ENCODE data around the gene STK24.

The STK24 gene

GRCh38 chr13:98446234-98446621, 130.7 kb downstream of the STK24 start:
- no peak for DNase-seq

GRCh38 chr13:98445340-98446233, 131.3 kb downstream of the STK24 start:
- peak; percentile 48 for DNase-seq

- DNase-seq: no peak
Measured at GRCh38 chr13:98444381-98444780, 132.5 kb downstream of the STK24 start.

GRCh38 chr13:98443800-98444325, 133.0 kb downstream of the STK24 start:
- no peak for DNase-seq

DNA sequence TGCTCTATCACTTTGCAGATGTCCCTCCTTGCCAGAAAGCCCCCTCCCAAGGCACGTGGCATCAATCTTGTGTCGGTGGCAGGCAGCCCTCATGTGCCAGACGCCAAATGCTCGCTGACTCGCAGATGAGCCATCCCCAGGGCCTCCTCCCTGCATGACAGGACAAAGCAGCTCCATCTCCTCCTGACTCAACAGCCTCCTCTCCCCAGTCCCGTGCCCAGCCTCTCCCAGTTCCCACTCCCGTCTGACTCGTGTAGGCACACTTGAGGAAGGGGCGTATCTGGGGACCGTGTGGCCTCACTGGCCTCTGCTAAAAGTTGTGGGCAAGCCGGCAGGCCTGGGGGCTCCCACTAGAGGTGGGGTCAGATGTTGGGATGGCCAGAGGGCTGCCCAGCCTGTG, 133.6 kb downstream of the STK24 start:
- no peak for DNase-seq

DNA sequence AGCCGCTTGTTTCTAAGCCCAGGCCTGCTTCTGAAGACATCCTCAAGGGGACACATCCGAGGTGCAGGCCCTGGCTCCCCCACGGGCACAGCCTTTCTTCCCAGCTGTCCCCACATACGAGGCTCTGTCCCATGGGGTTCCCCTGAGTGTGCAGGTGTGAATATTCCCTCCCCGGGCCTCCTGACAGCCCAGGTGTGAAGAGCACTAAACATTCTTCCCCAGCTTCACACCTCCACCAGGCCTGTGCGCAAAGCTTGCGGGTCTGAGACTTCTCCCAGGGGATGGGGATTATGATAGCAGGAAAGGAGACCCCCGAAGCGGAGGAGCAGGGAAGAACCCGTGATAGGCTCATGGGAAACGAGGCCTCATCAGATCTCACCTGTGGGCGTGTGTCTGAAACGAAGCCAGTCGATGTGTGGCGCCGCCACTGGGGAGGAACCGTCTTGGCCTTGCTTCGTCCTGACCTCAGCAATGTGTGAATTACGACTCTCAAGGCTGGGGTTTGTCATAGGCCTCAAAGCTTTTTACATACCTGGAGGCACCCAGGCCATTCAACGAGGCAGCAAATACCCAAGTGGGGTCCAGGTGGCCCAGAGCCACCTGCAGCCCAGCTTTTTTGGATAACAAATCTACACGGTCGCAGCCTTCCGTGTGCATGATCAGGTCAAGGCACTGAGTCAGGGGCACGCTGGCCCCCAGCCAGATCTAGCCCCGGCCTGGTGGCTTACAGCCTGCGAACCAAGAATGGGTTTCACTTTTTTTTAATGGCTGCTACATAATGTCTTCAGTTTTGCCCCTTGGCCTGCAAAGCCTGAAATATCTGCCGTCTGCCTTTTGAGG, 134.3 kb downstream of the STK24 start:
- DNase-seq: no peak

GRCh38 chr13:98441056-98441676, 135.7 kb downstream of the STK24 start:
- DNase-seq: no peak

DNA sequence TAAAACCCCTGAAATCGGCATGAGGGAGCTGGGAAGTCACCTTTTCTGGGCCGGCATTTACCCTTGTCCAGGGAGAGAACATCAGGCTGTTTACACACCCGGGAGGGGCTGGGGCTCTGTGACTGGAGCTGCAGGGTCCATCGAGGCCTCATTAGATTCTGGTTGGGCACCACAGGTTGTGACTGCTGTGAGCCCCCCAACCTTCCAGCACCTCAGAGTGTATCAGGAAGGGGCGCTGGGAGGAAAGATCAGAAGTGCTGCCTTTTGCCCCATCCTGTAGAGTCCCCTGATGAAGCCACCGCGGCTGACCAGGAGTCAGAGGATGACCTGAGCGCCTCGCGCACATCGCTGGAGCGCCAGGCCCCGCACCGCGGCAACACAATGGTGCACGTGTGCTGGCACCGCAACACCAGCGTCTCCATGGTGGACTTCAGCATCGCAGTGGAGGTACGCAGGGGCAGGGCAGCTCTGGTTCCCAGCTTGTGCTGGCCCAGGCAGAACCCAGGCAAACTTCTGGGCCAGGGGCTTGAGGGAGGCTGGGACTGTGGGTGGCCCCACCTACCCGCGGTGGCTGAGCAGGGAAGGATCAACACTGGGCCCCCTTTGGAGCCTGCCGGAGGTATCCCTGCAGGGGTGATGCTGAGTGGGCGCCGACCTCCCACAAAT, 136.4 kb downstream of the STK24 start:
- no peak for DNase-seq

GRCh38 chr13:98439896-98440295, 137.0 kb downstream of the STK24 start:
- no peak for DNase-seq

- DNase-seq: no peak
Measured at GRCh38 chr13:98439126-98439828, 137.6 kb downstream of the STK24 start.

DNA sequence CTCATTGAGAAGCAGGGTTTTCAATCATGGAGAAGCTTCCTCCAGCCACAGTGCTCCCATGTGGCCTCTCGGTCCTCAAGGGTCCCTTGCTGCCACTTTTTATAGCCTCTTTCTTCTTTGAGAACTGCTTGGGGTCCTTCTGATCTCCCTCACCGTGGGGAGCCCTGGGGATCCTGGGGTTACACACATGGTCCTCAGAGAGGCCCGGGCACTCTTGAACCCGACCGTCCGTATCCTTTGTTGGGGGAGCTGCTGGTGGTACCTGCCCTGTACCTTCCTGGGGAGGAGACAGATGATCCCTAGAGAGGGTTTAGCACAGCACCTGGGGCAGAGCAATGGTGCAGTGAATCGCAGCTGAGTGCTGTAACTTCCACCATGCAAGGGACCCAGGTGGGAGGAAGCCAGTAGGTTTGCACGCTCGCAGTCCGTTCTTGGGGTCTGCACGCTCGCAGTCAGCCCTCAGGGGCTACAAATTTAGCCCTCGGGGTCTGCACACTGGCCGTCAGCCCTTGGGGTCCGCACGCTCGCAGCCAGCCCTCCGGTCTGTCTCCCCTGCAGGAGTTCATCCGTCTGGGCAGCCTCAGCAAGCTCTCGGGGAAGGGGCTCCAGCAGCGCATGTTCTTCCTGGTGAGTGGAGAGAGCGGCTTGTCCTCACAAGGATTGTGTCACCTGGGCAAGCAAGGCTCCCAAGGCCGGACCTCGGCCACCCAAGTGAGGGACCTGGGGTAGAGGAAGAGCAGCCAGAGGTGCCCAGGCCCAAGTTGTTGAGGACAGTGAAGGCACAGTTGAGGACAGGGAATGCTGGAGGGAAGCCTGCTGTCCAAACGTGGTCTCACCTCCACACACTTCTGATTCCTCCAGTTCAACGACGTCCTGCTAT, 138.4 kb downstream of the STK24 start:
- DNase-seq: no peak

GRCh38 chr13:98436233-98436910, 140.5 kb downstream of the STK24 start:
- DNase-seq: no peak

DNA sequence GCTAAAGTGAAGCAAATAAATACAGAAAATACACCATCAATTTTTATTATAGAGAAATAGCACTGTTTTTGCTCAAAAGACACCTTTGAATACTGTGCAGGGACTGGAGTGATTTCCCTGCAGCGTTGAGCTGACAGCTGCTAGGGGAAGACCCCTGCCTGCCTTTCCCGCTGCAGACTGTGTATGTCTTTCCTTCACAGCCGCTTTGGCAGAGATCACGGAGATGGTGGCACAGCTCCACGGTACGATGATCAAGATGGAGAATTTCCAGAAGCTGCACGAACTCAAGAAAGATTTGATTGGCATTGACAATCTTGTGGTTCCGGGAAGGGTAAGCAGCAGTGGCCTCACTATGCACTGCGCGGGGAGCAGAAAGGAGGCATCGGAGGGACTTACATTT, 141.5 kb downstream of the STK24 start:
- no peak for DNase-seq

- no peak for DNase-seq
Measured at GRCh38 chr13:98434060-98434459, 142.8 kb downstream of the STK24 start.

DNA sequence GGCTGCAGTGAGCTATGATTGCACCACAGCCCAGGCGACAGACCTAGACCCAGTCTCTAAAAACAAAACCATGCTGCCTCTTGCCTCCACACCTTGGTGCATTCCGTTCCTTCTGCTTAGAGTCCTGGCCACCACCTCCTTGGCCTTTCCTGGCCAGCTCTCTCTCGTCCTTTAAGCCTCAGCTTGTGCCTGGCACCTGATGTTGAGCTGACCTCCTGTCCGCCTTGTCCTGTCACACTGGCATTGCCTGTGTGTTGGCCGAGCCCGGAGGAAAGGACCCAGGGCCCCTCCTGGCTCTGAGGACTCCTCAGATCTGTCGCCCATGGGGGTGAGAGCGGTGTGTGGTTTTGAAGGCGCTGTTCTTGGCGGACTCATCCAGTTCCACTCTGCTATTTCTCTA, 143.3 kb downstream of the STK24 start:
- no peak for DNase-seq

DNA sequence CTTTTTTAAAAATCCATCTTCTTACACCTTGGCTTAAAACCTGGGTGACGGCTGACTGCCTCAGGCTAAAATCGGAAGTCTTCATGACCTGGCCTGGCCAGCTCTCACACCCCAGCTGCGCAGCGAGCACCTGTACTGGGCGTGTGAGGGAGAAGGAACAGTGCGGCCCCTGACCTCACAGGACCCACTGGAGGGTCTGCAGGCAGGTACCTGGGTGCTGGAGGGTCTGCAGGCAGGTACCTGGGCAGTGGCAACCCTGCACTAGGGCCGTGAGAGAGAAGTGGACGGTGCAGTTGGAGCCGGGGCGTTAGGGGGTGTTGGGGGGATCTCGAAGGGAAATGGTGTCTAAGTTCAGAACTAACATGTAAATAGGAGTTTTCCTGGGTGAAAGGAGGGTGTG, 144.3 kb downstream of the STK24 start:
- no peak for DNase-seq

DNA sequence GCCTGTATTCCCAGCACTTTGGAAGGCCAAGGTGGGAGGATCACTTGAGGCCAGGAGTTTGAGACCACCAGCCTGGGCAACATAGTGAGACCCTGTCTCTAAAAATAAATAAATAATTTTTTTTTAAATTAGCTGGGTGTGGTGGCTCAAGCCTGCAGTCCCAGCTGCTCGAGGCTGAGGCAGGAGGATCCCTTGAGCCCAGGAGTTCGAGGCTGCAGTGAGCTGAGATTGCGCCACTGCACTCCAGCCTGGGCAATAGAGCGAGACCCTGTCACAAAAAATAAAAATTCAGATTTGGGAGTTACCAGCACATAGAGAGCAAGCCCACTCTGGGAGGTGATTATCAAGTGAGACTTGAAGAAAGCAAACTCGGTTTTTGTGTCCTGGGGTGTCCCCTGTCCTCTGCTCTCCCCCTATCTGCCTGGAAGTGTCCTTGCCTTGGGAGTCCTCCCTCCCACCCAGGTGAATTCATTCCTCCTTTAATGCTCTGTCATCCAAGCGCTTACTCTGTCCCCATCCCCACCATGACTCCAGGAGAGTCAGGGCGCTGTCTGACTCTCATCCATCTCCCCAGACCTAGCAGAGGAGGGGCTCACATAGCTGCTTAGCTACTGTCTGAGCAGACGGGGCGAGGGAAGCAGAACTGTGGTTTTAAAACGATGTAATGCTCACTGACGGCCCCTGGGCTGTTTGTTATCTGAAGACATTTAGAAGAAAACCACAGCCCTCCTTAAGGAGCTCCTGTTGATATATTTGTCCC, 146.8 kb downstream of the STK24 start:
- DNase-seq: no peak

DNA sequence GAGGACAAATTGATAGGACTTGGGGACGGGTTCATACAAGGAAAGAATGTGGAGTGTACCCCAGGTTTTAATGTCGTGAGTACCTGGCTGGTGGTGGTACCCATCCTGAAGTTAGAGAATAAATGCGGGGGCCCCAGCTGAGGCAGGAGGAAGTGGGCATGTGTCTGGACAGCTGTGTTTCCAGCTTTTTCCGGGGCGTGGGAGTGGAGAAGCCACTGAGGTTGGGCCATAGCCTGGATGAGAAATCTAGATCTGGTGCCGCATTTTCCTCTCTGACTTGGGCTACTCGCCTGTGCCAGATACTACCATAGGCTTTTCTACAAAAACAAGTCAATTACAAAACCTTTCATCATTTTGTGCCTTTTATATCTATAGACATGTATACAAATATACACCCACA, 147.4 kb downstream of the STK24 start:
- DNase-seq: no peak

DNA sequence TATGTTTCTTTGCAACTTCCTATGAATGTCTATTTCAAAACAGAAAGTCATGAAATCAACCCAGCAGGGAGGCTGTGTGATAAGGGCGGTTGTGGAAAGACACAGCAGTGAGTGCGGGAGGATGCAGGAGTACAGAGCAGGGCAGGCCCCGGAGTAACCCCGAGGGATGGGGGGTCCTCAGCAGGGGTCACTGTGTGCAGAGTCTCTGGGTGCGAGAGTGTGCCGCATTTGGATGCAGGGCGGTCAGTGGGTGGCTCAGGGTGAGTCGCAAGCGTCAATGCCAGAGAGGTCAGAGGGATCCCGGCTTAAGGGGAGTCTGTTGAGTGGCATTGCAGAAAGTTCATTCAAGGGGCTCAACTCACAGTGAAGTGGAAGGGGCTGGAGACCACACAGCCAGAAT, 147.8 kb downstream of the STK24 start:
- DNase-seq: no peak
